HUES48 (cell line): ENCODE measurements around the gene RB1.

Experiments
- H3K27ac ChIP-seq: one replicate; pipeline ENCODE4 v1.7.0; 2013; ENCODE audit warnings: low read depth, low read length, inconsistent platforms
- H3K27me3 ChIP-seq: 2 replicates; pipeline ENCODE4 v1.6.1; 2013; ENCODE audit warnings: mild to moderate bottlenecking, low read length; ENCODE audit not compliant: control insufficient read depth, insufficient read depth
- H3K36me3 ChIP-seq: 2 replicates; pipeline ENCODE4 v1.6.1; 2013; ENCODE audit warnings: low read length; ENCODE audit not compliant: control insufficient read depth, insufficient read depth
- H3K4me1 ChIP-seq: 2 replicates; pipeline ENCODE4 v1.6.1; 2013; ENCODE audit warnings: mild to moderate bottlenecking, low read length; ENCODE audit not compliant: control insufficient read depth, insufficient read depth
- H3K4me3 ChIP-seq: 2 replicates; pipeline ENCODE4 v1.5.1; 2013; ENCODE audit warnings: mild to moderate bottlenecking, low read depth, low read length
- H3K9ac ChIP-seq: 2 replicates; pipeline ENCODE4 v1.6.1; 2013; ENCODE audit warnings: mild to moderate bottlenecking, low read depth, low read length, moderate library complexity
- H3K9me3 ChIP-seq: 2 replicates; pipeline ENCODE4 v1.6.1; 2013; ENCODE audit warnings: low read length; ENCODE audit not compliant: control insufficient read depth, insufficient read depth

RB1 gene

DNA sequence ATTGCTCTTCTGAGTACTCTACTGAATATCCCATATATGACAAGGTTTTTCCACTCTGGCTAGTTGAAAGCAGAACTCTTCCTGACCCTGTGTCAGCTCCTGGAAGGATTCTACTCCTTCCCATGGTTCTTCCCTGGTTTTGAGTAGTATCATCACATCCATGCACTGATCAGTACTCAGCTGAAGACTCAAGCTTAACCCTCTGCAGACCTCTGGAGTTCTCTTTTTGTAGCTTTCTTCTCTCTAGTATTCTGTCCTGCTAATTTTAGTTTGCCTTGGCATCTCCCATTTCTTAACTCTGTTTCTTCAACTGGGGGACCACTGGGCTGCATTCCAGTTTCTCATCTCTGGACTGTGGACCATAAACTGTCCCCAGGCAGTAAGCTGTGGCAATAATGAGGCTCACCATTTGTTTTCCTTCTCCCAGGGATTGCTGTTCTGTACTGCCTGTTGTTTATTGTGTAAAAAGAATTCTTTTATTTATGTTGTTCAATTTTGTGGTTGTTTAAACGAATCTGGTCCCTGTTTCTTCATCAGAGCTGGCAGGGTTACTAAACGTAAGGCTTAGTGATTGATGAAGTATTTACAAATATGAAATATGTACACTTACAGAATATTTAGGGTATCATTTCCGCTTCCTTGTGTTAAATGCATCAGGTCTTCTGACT, 89.6 kb downstream of the RB1 start:
- no peaks in the 10 kb centered on the region for H3K9me3 ChIP-seq
- H3K27ac ChIP-seq = no peak overlapping the region
- H3K36me3 ChIP-seq = no peaks in the 10 kb centered on the region

DNA sequence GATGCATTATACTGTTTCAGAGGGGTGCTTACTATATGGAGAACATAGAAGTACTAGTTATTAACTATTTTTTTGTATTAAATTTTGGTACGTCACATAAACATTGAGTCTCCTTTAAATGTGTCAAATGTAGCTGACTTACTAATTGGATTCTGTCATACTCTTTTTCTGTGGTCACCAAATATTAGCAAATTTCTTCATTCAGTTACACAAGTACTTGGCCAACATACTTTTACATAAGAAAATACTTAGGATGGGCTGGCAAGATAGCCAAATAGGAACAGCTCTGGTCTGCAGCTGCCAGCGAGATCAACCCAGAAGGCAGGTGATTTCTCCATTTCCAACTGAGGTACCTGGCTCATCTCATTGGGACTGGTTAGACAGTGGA, 90.1 kb downstream of the RB1 start:
- Histone ChIP-seq H3K4me3 (no peak overlapping the region), H3K27ac (no peak overlapping the region), H3K9ac (no peak overlapping the region), H3K36me3 (no peaks in the 10 kb centered on the region), H3K4me1 (no peaks in the 10 kb centered on the region), H3K27me3 (no peaks in the 10 kb centered on the region), H3K9me3 (no peaks in the 10 kb centered on the region)

More for the DNA sequence above, 89.6 kb downstream of the RB1 start:
- Histone ChIP-seq H3K9ac (no peak overlapping the region), H3K27me3 (no peaks in the 10 kb centered on the region), H3K4me1 (no peaks in the 10 kb centered on the region), H3K4me3 (no peak overlapping the region)

DNA sequence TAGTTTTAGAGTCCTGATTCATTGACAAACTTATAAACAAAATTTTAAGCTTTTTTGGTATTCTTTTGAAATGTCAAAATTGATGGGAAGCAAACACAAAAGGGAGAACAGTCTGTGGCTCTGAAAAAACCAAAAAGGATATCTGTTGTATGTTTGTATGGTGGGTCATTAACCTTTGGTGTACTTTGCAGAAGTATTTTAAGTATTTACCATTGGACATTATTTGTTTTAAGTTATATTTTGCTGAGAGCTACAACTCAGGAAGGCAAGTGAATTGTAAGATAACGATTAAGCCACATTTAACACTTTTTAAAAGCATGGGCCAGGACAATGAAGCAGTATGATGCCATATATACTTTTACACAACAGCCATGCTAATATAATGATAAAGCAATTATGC, 94.2 kb downstream of the RB1 start:
- no peaks in the 10 kb centered on the region for H3K27me3 ChIP-seq
- no peak overlapping the region for H3K27ac ChIP-seq
- no peaks in the 10 kb centered on the region for H3K4me1 ChIP-seq
- no peak overlapping the region for H3K4me3 ChIP-seq
- H3K9ac ChIP-seq = no peak overlapping the region
- H3K9me3 ChIP-seq = no peaks in the 10 kb centered on the region
- H3K36me3 ChIP-seq = no peaks in the 10 kb centered on the region

DNA sequence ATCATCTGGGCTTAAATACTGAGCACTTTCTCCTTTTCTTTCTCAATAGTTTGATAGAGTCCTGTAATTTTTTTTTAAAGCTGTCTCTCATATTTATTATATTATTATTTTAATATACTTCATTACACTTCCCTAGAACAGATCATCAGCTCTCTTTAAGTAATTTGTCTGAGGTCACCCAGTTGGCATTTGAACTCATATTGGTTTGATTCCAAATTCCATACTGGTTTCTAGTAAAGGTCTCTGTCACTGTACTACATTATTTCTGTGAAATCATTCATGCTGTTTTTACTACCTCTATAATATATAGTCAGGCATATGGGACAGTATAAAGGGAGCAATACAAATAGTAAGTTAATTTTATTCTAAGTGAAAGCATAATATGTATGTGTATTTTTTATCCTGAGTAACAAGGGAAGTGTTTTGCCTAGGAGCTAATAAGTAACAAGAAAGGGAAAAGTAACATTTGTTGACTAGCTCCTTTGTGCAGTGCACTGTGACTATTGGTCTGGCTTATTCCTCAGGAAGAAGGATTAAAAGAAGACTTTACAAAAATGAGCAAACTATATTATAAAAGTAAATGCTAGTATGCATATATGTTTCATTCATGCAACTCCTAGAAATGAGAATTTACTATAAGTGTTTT, 95.0 kb downstream of the RB1 start:
- Histone ChIP-seq H3K4me3 (no peak overlapping the region), H3K9ac (no peak overlapping the region), H3K36me3 (no peaks in the 10 kb centered on the region), H3K4me1 (no peaks in the 10 kb centered on the region), H3K27ac (no peak overlapping the region), H3K27me3 (no peaks in the 10 kb centered on the region), H3K9me3 (no peaks in the 10 kb centered on the region)

DNA sequence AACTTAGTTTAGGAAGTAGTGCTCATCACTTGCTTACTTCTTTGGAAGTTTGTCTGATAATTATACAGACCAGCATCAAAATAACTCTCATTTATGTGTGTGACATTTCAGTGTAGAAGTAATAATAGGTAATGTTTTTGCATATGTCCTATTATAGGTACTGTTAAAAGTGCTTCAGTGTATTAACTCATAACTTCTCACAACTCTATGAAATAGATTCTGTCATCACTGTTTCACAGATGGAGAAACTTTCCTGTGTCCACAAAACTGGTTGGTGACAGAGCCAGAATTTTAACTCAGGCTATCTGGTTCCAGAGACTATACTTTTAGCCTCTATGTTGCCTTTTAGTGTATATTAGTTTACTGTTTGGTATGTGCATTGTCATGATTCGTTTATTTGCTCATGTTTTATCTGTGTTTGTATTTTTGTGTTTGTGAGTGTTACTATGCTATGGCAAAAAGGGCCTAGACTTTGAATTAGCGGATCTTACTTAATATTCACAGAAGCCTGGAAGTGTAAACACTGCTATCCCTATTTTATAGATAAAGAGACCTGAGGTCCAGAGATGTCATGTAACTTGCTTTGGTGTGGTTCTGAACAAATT, 96.6 kb downstream of the RB1 start:
- Histone ChIP-seq H3K4me1 (no peaks in the 10 kb centered on the region), H3K36me3 (no peaks in the 10 kb centered on the region), H3K27ac (no peak overlapping the region)

DNA sequence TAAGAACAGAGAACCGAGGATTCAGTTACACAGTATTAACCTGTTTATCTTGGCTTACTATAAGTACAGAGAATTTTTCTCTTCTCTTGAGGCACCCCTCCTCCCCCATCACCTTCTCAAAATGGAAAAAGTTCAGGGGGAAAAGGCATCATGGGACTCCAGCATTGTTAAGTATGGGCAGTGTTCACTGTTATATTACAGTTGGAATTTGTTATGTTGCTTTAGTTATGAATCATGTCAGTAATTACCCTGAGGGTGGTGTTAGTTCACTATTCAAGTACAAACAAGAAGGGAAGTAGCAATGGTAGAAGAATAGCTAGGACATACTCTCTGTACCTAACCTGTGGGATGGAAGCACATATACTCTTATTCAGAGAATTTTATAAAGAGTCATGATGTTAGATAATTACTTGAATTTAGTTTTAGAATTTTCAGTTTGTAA, 97.3 kb downstream of the RB1 start:
- no peaks in the 10 kb centered on the region for H3K4me1 ChIP-seq
- H3K9me3 ChIP-seq = no peaks in the 10 kb centered on the region
- no peaks in the 10 kb centered on the region for H3K27me3 ChIP-seq
- no peak overlapping the region for H3K9ac ChIP-seq
- no peaks in the 10 kb centered on the region for H3K36me3 ChIP-seq
- no peak overlapping the region for H3K4me3 ChIP-seq
- no peak overlapping the region for H3K27ac ChIP-seq

More for the DNA sequence above, 96.6 kb downstream of the RB1 start:
- no peaks in the 10 kb centered on the region for H3K9me3 ChIP-seq
- H3K9ac ChIP-seq = no peak overlapping the region
- no peaks in the 10 kb centered on the region for H3K27me3 ChIP-seq
- H3K4me3 ChIP-seq = no peak overlapping the region

DNA sequence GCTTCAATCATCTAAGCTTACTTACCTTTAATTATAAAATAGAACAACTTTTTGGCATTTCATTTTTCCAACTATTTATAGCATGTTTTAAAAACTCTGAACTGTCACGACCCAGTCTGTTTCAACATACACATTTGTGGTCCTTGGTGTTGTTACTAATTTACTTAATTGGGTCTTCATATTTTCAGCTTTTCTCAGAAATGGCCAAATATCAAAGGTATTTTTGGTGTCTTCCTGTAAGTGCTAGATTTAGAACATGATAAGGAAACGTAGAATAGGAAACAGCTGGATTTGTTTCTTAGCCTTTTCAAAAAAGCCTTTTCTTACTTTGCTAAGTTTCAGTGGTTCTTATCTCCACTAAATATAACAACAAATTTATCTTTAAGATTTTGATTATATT, 97.9 kb downstream of the RB1 start:
- H3K9ac ChIP-seq = no peak overlapping the region
- H3K36me3 ChIP-seq = no peaks in the 10 kb centered on the region
- H3K4me3 ChIP-seq = no peak overlapping the region
- H3K27me3 ChIP-seq = no peaks in the 10 kb centered on the region
- H3K27ac ChIP-seq = no peak overlapping the region
- no peaks in the 10 kb centered on the region for H3K9me3 ChIP-seq
- H3K4me1 ChIP-seq = no peaks in the 10 kb centered on the region

DNA sequence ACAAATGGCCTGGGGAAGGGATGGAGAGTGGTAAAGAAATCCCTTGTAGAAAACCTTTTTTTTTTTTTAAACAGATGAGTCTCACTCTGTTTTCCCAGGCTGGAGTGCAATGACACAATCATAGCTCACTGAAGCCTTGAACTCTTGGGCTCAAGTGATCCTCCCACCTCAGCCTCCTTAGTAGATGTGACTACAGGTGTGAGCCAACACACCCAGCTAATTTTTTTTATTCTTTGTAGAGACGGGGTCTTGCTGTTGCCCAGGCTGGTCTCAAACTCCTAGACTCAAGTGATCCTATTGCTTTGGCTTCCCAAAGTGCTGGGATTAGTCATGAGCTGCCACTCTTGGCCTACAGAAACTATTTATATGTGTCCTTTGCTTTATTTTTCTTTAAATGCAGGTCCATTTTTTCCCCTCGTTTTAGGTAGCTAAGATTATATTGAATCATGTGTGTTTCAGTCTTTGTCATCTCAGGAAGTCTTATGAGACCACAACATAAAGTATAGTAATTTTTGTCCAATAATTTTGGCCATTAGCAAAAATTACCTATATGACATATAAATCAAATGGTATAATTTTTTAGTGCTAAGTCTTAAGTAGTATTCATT, 98.9 kb downstream of the RB1 start:
- Histone ChIP-seq H3K27me3 (no peaks in the 10 kb centered on the region), H3K4me1 (no peaks in the 10 kb centered on the region), H3K4me3 (no peak overlapping the region), H3K36me3 (no peaks in the 10 kb centered on the region), H3K9me3 (no peaks in the 10 kb centered on the region), H3K27ac (no peak overlapping the region), H3K9ac (no peak overlapping the region)

DNA sequence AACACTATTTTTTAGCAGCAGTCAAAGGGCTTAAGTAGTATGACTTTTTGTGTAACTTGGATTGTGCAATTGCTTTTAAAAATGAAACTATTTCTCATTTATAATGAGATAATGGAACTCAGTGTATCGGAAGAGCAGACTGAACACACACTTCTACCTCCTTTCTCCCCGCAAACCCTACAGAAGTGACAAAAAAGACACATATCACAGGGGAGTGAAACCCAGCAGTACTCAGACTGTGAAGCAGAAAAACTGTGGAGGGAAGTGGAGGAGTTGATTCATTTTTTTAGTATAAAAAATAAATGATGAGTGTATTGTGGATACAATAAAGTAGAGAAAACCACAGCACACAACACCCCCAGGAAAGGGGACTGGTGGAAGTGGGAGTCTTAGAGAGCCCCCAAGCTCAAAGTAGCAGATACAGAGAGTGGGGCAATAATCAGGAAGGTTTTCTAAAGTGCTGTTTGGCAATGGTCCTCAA, 99.6 kb downstream of the RB1 start:
- Histone ChIP-seq H3K27me3 (no peaks in the 10 kb centered on the region), H3K27ac (no peak overlapping the region), H3K4me3 (no peak overlapping the region), H3K36me3 (no peaks in the 10 kb centered on the region), H3K9me3 (no peaks in the 10 kb centered on the region), H3K4me1 (no peaks in the 10 kb centered on the region), H3K9ac (no peak overlapping the region)

DNA sequence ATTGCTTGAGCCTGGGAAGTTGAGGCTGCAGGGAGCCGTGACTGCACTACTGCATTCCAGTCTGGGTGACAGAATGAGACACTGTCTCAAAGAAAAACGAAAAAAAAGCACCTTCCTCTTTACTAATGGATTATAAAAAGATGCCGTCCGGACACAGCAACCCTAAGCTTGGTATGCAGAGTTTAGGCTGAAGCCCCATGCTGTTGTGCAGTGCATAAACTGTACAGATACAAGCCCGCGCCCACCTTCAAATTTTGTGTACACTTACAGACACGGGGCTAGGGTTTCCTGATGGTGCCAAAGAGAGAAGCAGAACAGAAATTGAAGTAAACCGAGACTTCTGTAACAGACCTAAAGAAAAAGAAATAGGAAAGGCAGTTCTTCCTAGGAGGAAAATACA, 100.4 kb downstream of the RB1 start:
- Histone ChIP-seq H3K27me3 (no peaks in the 10 kb centered on the region), H3K4me3 (no peak overlapping the region), H3K27ac (no peak overlapping the region), H3K9ac (no peak overlapping the region), H3K36me3 (no peaks in the 10 kb centered on the region), H3K9me3 (no peaks in the 10 kb centered on the region), H3K4me1 (no peaks in the 10 kb centered on the region)

DNA sequence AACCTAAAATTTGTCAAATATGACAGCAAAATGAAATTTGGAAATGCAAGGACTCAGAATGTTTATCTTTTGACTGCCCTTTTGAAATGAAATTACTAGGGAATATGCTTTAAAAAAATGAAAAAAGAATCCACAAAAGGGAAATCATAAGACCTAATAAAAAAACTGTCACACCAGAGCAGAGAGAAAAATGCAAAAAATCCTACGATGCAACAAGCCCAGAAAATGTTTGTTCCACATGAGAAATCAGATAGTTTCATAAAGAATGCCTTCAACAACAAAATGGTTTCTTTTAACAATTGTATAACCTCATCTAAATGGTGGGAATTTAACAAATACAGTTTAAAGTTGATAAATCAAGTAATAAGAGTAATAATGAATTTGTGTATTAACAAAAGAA, 101.4 kb downstream of the RB1 start:
- Histone ChIP-seq H3K36me3 (no peaks in the 10 kb centered on the region), H3K9me3 (no peaks in the 10 kb centered on the region), H3K27me3 (no peaks in the 10 kb centered on the region), H3K9ac (no peak overlapping the region), H3K27ac (no peak overlapping the region), H3K4me3 (no peak overlapping the region), H3K4me1 (no peaks in the 10 kb centered on the region)
